OCI-LY3 (cell line): ENCODE results near the gene SHISA6.

Source experiments
- EZH2phosphoT487 ChIP-seq: fragments of 200-600 bp; shearing (Covaris generic); IDR thresholded peaks from 2 replicates; pipeline ENCODE4 v1.6.1; 2018; ENCODE audit warnings: antibody characterized with exemption, mixed run types, low read depth
- TF ChIP-seq, protein P1 (sequence below): fragments of 200-600, 300-600 bp; sonication (generic); IDR thresholded peaks from 2 replicates; pipeline ENCODE4 v1.5.1; 2014; ENCODE audit warnings: antibody characterized with exemption, low read length, low read depth

DNA sequence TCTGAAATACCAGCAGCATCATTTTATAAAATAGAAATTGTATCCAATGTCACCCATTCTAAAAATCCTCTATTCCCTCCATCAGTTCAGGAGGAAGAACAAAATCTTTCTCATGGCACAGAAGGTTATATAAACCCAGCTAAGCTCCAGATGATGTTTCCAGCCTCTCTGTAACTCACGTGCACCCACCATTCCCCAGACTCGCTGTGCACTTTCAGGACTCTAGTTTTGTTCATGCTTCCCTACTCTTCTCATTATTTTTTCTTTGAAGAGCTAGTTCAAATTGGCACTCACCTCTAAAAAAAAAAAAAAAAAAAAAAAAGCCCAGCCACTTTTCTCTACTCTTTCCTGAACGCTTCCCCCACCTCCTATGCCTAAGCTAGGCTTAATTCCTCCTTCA lies 36.0 kb upstream of the SHISA6 start:
- TF ChIP-seq, protein P1, sequence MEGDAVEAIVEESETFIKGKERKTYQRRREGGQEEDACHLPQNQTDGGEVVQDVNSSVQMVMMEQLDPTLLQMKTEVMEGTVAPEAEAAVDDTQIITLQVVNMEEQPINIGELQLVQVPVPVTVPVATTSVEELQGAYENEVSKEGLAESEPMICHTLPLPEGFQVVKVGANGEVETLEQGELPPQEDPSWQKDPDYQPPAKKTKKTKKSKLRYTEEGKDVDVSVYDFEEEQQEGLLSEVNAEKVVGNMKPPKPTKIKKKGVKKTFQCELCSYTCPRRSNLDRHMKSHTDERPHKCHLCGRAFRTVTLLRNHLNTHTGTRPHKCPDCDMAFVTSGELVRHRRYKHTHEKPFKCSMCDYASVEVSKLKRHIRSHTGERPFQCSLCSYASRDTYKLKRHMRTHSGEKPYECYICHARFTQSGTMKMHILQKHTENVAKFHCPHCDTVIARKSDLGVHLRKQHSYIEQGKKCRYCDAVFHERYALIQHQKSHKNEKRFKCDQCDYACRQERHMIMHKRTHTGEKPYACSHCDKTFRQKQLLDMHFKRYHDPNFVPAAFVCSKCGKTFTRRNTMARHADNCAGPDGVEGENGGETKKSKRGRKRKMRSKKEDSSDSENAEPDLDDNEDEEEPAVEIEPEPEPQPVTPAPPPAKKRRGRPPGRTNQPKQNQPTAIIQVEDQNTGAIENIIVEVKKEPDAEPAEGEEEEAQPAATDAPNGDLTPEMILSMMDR = no peak
- TF ChIP-seq EZH2phosphoT487 = no peak
